Prostate gland (tissue), 2 donors: ENCODE results near the gene H2AZ1.
A peak's percentile ranks its signal among the peaks of the same experiment; 100 is the strongest.

Experiments used
- CTCF ChIP-seq, 4 experiments: fragments of 200-600 bp in 2 of 4; fragments of 450-650 bp in 2 of 4; sonication (generic) in 2 of 4; IDR thresholded peaks; 1 replicate in 3 of 4; 2 replicates in 1 of 4; pipeline ENCODE4 v1.5.1; 2016 to 2019; ENCODE audit warnings: antibody characterized with exemption in 4 of 4, mild to moderate bottlenecking in 2 of 4, moderate library complexity in 2 of 4
- POLR2A ChIP-seq: fragments of 450-650 bp; IDR thresholded peaks from one replicate; pipeline ENCODE4 v1.6.1; 2016; ENCODE audit warnings: antibody characterized with exemption, mild to moderate bottlenecking
- POLR2AphosphoS5 ChIP-seq: sonication (generic); formaldehyde crosslinking; IDR thresholded peaks from one replicate; pipeline ENCODE4 v1.6.1; 2017; ENCODE audit warnings: antibody characterized with exemption

- TF ChIP-seq CTCF (IDR thresholded peaks at IDR 0.05) = no peak
- no peak for TF ChIP-seq POLR2A
- TF ChIP-seq POLR2AphosphoS5 = peak; percentile 14
Measured at GRCh38 chr4:99946356-99947189, 3.5 kb downstream of the H2AZ1 start, which contains the start of gene DNAJB14.
